HG03097 (cell line): ENCODE results near the gene PCDHB15.
"Not testable (repeated sequence)": the region's sequence is repeated elsewhere in the genome, so short reads cannot be mapped to it uniquely, and the experiment has no call there.

Experiments
- ATAC-seq: cut with Tn5 transposase; IDR thresholded peaks from one replicate; pipeline ENCODE4 v1.9.1; 2021; ENCODE audit not compliant: unreplicated experiment, low FRiP score

Gene PCDHB15

GRCh38 chr5:141246971-141247370 is 1.8 kb downstream of the PCDHB15 start:
- ATAC-seq = not testable (repeated sequence)

DNA sequence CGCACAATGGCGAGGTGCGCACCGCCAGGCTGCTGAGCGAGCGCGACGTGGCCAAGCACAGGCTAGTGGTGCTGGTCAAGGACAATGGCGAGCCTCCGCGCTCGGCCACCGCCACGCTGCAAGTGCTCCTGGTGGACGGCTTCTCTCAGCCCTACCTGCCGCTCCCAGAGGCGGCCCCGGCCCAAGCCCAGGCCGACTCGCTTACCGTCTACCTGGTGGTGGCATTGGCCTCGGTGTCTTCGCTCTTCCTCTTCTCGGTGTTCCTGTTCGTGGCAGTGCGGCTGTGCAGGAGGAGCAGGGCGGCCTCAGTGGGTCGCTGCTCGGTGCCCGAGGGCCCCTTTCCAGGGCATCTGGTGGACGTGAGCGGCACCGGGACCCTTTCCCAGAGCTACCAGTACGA is 2.2 kb downstream of the PCDHB15 start:
- ATAC-seq = not testable (repeated sequence)

DNA sequence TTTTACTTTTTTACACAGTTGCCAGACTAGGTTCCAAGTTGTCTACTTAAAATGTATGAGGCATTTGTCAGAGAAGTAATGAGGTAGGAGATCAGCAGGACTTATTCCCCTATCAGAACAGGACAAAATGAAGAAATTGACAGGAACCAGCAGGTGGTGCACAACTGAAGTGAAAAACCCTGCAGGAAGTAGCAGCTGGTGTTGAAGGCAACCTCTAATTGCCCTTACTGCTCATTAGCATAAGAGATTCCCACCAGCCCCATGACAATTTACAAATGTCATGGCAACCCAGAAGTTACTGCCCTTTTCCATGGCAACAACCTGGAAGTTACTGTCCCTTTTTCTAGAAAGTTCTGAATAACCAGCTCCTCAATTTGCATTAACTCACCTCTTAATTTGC is 5.4 kb downstream of the PCDHB15 start:
- no peak for ATAC-seq

GRCh38 chr5:141258464-141258863 is 13.3 kb downstream of the PCDHB15 start:
- ATAC-seq = no peak

DNA sequence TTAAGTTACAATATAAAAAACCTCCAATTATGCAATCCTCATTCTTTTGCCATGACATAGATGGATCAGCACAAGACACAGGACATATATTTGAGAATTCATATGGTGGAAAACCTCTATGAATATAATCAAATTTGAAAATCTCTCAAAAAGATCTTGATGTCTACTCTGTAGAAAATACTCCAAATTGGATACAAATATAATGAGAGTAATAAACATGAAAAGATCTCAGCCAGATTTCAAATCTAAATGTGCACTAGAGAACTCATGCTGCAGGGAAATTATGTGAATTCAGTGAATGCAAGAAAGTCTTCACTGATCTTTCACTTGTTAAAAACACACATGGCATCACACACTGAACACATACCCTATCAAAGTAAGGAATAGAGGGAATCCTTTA is 13.8 kb downstream of the PCDHB15 start:
- no peak for ATAC-seq

DNA sequence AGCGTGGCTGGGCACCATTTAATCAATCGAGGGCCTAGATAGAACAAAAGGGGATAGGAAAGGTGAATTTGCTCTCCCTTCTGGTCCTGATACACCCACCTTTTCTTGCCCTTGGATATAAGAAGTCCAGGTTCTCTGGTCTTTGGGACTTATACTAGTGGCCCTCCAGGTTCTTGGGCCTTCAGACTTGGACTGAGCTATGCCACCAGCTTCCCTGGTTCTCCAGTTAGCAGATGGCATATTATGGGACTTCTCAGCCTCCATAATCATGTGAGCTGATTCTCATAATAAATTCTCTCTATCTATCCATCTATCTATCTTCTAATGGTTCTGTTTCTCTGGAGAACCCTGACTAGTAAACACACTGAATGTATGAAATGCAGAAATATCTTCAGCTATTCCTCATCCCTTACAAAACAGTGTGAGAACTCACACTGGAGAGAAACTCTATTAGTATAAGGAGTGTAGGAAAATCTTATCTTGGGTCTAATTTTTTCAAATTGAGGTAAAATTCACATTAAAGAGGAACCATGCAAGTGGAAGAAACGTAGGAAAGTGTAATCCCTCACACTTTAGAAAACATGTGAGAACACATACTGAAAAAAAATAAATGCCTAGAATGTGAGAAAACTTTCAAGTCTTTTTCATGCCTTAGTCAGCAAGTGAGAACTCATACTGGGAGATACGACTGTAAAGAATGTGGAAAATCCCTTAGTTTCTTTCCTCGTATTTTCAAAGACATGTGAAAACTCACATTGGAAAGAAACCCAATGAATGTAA is 15.5 kb downstream of the PCDHB15 start:
- no peak for ATAC-seq

DNA sequence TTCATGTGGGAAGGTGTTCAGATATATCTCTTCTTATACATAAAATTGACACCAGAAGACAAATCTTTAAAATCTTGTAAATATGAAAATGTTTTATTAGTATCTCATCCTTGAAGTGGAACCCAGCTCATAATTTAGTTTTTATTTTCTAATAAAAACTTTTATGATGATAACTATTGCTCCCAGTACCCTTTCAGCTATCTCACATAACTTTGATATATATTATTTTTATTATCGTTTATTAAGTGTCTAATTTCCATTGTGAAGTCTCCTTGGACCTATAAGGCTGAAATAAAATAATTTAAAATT is 16.0 kb downstream of the PCDHB15 start:
- no peak for ATAC-seq

DNA sequence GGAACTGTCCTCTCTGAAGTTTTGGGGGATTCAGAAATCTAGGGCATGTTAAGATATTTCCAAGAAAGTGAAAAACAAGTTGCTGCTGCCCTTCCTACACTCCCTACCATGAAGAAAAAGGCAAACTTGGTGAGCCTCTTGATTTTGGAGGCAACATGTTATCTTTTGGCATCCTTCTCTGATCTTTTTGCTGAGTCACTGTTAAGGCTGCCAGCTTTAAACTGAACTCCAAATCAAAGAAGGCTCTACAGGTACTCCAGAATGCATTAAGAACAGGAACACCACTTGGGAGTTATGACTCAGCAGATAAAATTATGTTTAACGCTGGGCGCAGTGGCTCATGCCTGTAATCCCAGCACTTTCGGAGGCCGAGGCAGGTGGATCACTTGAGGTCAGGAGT is 24.0 kb downstream of the PCDHB15 start:
- ATAC-seq = no peak

DNA sequence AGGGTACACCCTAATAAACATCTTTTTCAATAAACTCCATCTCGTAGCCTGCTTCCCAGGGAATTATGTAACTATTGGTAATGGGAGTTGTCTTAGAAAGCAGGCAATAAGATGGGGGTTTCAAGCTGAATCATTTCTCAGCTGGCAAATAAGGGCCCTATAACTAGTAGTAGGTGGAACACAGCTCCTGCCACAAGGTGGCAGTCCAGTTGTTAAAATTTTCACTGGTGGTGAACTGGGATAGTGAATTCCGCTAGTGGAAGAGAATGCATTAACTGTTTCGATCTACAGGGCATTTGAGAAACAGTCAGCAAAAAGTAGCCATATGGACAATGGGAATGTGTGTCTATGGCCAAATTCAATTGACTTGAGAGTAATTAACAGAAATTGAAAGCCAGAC is 27.7 kb downstream of the PCDHB15 start:
- ATAC-seq = no peak

GRCh38 chr5:141298376-141298775 is 53.2 kb downstream of the PCDHB15 start:
- no peak for ATAC-seq
